ENCODE results near the gene MDFIC2. TPM values are rescaled to one million over a fixed set of nuclear protein-coding genes. Genes with fewer than 3 reads are reported as not detected.
"Not testable (repeated sequence)": the region's sequence is repeated elsewhere in the genome, so short reads cannot be mapped to it uniquely, and the experiment has no call there.

The MDFIC2 gene
- not detected for polyA plus RNA-seq (2012; ENCODE audit: insufficient read depth, insufficient read length, low read depth)

DNA sequence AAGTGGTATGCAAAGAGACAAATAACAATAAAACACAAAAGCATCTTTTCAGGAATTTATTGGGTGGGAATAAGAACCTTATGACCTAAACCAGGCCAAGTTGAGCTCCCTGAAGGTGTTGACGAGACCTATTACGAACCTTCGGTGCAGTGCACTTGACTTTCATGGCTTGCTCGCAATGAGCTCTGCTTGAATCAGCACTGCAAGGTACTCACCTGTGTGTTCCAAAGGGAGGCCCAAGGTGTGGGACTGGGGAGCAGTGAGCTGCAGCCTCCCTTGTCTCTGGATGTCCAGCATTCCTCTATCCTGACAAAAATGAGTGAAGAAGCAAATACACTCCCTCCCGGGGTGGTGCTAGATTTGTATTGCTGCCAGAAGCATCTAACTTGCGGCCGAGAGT, at the start of gene MDFIC2:
Gene MDFIC2, minus strand, starts transcription at position 303 of the 400 bp plus-strand sequence. CDS start 665 bp downstream, outside the sequence.
- Histone ChIP-seq H3K4me3 (ENCODE audit: low read depth, low read length) (no peak within 1 kb of the TSS), H3K27me3 (no peaks in the 10 kb centered on the region), H3K9me3 (no peaks in the 10 kb centered on the region), H3K4me1 (no peaks in the 10 kb centered on the region), H3K36me3 (no peaks in the 10 kb centered on the region)
- TF ChIP-seq, protein P1, sequence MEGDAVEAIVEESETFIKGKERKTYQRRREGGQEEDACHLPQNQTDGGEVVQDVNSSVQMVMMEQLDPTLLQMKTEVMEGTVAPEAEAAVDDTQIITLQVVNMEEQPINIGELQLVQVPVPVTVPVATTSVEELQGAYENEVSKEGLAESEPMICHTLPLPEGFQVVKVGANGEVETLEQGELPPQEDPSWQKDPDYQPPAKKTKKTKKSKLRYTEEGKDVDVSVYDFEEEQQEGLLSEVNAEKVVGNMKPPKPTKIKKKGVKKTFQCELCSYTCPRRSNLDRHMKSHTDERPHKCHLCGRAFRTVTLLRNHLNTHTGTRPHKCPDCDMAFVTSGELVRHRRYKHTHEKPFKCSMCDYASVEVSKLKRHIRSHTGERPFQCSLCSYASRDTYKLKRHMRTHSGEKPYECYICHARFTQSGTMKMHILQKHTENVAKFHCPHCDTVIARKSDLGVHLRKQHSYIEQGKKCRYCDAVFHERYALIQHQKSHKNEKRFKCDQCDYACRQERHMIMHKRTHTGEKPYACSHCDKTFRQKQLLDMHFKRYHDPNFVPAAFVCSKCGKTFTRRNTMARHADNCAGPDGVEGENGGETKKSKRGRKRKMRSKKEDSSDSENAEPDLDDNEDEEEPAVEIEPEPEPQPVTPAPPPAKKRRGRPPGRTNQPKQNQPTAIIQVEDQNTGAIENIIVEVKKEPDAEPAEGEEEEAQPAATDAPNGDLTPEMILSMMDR (IDR thresholded peaks at IDR 0.05; ENCODE audit: low read depth, low read length) = no peak
- DNase-seq = no peak

DNA sequence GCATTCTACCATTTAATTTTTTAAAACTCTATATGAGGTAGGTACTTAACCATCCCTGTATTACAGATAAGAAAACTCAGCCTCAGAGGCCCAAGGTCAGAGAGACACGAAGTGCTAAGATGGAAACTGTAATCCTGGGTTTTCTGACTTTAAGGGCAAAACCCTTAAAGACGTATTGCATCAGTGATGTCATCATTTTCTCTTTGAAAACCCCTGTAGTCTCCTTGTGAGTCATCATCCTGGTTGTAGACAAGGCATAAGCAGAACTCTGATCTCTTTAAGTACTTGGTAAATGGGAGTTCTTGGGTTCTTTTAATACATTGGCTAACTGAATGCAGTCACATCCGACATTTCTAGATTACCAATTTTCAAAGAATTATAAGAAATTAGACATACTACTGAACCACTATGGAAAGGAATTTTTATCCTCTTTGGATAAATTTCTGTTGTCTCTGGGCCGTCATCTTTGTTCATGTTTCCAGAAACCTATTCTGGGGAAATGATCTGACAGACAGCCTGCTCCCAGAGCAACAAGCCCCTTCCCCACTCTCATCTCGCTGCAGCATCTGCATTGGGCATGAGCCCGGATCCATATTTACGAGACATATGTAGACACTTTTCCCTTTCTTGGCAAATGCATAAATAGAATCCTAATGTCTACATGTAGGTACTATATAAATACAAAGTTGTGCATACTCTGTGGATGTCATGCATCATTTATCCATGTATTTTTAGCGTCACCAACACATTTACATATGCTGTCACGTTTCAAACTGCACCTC, 48.7 kb upstream of the MDFIC2 start:
- no peak overlapping the region for H3K4me3 ChIP-seq (ENCODE audit: low read depth, low read length)
- no peaks in the 10 kb centered on the region for H3K4me1 ChIP-seq
- DNase-seq = no peak
- no peaks in the 10 kb centered on the region; the same call in 1 of the 2 replicates for H3K27me3 ChIP-seq
- H3K36me3 ChIP-seq = no peaks in the 10 kb centered on the region
- TF ChIP-seq, protein P1 (IDR thresholded peaks at IDR 0.05; ENCODE audit: low read depth, low read length) = no peak
- H3K9me3 ChIP-seq = no peaks in the 10 kb centered on the region

DNA sequence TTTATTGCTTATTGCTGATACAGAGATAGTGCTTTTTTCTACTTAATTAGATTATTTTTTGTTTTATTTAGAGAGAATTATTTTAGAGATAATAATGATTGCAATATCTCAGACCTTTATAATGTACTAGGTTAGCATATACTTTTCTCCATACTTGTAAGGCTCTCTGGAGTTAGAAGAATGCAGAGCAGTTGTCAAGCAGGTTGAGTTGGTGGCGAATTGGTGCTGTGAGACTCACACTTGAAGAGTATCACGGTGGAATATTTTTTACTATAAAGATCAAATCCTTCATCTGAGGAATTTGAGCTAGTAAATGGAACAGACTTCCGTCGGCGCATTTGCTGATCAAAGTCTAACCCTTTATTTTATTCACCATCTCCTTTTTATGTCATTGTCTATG, 47.3 kb upstream of the MDFIC2 start:
- DNase-seq = no peak
- Histone ChIP-seq H3K36me3 (no peaks in the 10 kb centered on the region), H3K27me3 (no peaks in the 10 kb centered on the region; the same call in 1 of the 2 replicates), H3K4me3 (ENCODE audit: low read depth, low read length) (no peak overlapping the region), H3K9me3 (no peaks in the 10 kb centered on the region), H3K4me1 (no peaks in the 10 kb centered on the region)
- TF ChIP-seq, protein P1 (IDR thresholded peaks at IDR 0.05; ENCODE audit: low read depth, low read length) = no peak

DNA sequence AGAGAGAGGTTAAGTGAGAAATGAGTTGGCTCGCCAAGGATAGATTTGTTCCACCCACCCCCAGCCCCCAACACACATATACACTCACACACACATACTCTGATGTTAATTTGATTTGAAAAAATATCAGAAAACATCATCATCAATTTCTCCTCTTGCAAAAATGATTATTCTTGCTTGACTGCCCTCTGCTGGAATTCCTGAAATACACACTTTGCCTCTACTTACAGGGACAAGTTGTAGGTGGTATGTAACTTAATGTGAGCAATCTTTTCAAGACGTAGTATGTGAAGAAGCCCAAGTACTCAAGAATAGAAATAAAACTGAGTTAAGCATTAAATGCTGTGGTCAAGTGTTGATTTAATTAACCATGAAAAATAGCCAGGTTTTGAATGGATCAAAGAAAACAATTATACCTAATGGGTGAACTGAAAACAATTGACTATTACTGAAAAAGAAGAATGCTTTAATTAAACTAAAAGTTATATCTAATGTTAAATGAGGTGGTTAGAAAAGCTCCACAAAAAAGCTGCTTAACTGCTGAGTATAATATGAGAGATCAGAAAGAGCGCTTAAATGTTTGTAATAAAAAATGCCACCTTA, 46.6 kb upstream of the MDFIC2 start:
- Histone ChIP-seq H3K9me3 (no peaks in the 10 kb centered on the region), H3K27me3 (no peaks in the 10 kb centered on the region; the same call in 1 of the 2 replicates), H3K4me1 (no peaks in the 10 kb centered on the region), H3K4me3 (ENCODE audit: low read depth, low read length) (no peak overlapping the region), H3K36me3 (no peaks in the 10 kb centered on the region)
- TF ChIP-seq, protein P1 (IDR thresholded peaks at IDR 0.05; ENCODE audit: low read depth, low read length) = peak; percentile 74
- DNase-seq = peak; percentile 12

DNA sequence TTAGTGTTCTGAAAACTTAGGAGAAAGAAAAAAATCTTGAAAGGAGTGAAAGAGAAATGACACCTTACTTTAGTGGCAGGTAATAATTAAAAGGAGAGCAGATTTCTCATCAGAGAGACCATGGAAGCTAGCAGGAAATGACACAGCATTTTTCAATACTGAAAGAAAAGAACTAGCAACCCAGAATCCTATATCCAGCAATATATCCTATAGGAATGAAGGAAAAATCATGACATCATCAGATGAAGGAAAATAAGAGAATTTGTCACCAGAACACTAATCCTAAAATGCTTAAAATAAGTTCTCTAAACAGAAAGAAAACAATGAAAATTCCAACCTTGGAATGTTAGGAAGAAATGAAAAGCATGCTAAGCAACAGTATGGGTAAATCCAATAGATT, 39.8 kb upstream of the MDFIC2 start:
- Histone ChIP-seq H3K4me3 (ENCODE audit: low read depth, low read length) (no peak overlapping the region), H3K9me3 (no peaks in the 10 kb centered on the region), H3K4me1 (no peaks in the 10 kb centered on the region), H3K36me3 (no peaks in the 10 kb centered on the region), H3K27me3 (no peaks in the 10 kb centered on the region)
- DNase-seq = no peak
- TF ChIP-seq, protein P1 (IDR thresholded peaks at IDR 0.05; ENCODE audit: low read depth, low read length) = no peak

DNA sequence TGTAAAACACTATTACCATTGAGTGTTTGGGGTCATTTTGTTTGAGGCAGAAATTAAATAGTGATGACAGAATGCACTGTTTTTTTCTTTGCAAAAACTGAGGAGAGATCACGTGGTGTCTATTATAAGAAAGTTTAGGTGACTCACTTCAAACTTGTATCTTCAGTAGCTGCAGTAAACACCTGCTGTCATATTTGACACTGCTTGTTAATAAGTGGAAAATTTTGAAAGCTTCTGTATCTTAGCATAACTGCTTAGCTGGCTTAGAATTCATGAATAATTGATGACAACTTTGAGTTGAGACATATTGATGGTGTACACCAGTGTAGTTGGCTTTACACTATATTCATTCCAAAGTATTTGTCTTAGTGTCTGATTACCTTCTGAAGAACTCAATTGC, 29.7 kb upstream of the MDFIC2 start:
- no peak overlapping the region for H3K4me3 ChIP-seq (ENCODE audit: low read depth, low read length)
- no peak for DNase-seq
- H3K36me3 ChIP-seq = no peaks in the 10 kb centered on the region
- no peaks in the 10 kb centered on the region for H3K9me3 ChIP-seq
- H3K4me1 ChIP-seq = no peaks in the 10 kb centered on the region
- TF ChIP-seq, protein P1 (IDR thresholded peaks at IDR 0.05; ENCODE audit: low read depth, low read length) = no peak
- no peaks in the 10 kb centered on the region for H3K27me3 ChIP-seq

DNA sequence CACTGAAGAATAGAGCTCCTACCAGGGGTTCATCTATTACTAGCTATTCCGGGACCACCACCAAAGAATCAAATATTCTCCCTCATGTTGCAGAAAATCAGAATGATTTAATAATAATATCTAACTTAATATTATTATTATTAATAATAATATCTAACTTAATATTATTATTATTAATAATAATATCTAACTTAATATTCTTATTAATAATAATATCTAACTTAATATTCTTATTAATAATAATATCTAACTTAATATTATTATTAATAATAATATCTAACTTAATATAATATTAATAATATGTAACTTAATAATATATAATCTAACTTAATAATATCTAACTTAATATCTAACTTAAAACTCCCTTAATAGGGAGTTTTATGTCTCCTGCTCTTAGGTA, 24.4 kb upstream of the MDFIC2 start:
- not testable (repeated sequence) for H3K9me3 ChIP-seq; DNase-seq; H3K36me3 ChIP-seq; H3K27me3 ChIP-seq; H3K4me3 ChIP-seq (ENCODE audit: low read depth, low read length); H3K4me1 ChIP-seq

Measured in BE2C (cell line).